Stomach smooth muscle (tissue), 2 donors: ENCODE results near the gene SAMD1.

Experiments
- H3K27ac ChIP-seq: one replicate; pipeline ENCODE4 v1.7.0; 2013; ENCODE audit warnings: mild to moderate bottlenecking, low read length, inconsistent platforms
- H3K27me3 ChIP-seq, 2 donors: one replicate each; pipeline ENCODE4 v1.7.0; 2013; ENCODE audit warnings: low read length in 2 of 2; ENCODE audit not compliant: insufficient read depth in 2 of 2, control insufficient read depth in 1 of 2
- H3K36me3 ChIP-seq, 2 donors: one replicate each; pipeline ENCODE4 v1.7.0; 2013; ENCODE audit warnings: low read length in 2 of 2; ENCODE audit not compliant: control insufficient read depth in 2 of 2, insufficient read depth in 2 of 2
- H3K4me1 ChIP-seq: one replicate; pipeline ENCODE4 v1.7.0; 2013; ENCODE audit warnings: low read length; ENCODE audit not compliant: control insufficient read depth, insufficient read depth
- H3K4me3 ChIP-seq, 2 donors: one replicate each; pipeline ENCODE4 v1.7.0; 2013; ENCODE audit warnings: low read length in 2 of 2
- H3K9ac ChIP-seq, 2 donors: one replicate each; pipeline ENCODE4 v1.7.0; 2013; ENCODE audit warnings: low read length in 2 of 2, mild to moderate bottlenecking in 1 of 2
- H3K9me3 ChIP-seq, 2 donors: one replicate each; pipeline ENCODE4 v1.7.0; 2013; ENCODE audit warnings: low read length in 2 of 2; ENCODE audit not compliant: control insufficient read depth in 2 of 2
- donor health status: healthy.
- donor health status: Pancreatic carcinoma.

The SAMD1 gene

DNA sequence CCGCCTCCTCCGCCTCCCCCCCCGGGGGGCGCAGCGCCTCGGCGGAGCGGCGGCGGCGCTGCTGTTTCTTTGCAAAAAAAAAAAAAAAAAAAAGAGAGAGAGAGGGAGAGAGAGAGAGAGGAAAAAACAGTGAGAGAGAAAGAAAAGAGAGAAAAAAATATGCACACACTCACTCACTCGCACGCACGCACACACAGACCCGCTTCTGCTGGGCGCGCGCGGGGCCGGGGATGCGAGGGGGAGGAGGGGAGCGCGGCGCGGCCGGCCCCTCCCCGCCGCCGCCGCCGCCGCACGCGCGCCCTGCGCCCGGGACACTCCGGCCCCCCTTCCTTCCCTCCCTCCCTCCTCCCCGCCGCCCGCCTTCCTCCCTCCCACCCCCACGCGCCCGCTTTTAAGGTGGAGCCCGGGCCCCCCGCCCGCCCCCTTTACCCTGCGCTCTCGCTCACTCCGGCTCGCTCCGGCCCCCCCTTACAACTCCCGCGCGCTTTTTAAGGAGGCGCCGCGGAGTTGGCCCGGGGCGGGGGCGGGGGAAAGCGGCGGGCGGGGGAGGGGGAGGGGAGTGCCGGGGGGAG is at the start of gene SAMD1:
TSS of gene SAMD1 (minus strand) at position 243 of the 572 bp plus-strand sequence.
- Histone ChIP-seq H3K4me1 (peaks cover 14% of the 10 kb centered on the region), H3K9ac (peak within 1 kb of the TSS; percentile 69 to 81), H3K4me3 (peak within 1 kb of the TSS; percentile 80 to 90), H3K36me3 (peaks cover 5 to 8% of the 10 kb centered on the region in 2 donors), H3K27ac (peak within 1 kb of the TSS; percentile 86), H3K27me3 (no peaks in the 10 kb centered on the region), H3K9me3 (peaks cover 2 to 6% of the 10 kb centered on the region in 2 donors)

DNA sequence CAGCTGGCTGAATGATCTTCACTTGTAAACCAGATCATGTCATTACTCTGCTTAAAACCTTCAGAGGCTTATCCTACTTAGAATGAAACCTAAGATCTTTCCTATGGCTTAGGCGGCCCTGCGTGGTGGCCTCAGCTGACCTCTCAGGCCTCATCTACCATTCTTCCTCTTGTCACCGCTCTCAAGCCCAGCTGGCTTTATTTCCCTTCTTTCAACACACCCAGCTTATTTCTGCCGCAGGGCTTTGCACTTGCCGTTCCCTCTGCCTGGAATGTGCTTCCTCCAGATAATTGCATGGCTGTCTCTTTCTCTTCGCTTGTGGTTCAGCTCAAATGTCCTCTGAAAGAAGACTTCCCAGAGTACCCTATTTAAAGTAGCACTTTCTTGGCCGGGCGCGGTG is 49.4 kb upstream of the SAMD1 start:
- Histone ChIP-seq H3K4me3 (no peak overlapping the region), H3K4me1 (peaks cover 26% of the 10 kb centered on the region), H3K27ac (no peak overlapping the region), H3K36me3 (no peaks in the 10 kb centered on the region), H3K9me3 (no peaks in the 10 kb centered on the region), H3K9ac (no peak overlapping the region), H3K27me3 (no peaks in the 10 kb centered on the region)

DNA sequence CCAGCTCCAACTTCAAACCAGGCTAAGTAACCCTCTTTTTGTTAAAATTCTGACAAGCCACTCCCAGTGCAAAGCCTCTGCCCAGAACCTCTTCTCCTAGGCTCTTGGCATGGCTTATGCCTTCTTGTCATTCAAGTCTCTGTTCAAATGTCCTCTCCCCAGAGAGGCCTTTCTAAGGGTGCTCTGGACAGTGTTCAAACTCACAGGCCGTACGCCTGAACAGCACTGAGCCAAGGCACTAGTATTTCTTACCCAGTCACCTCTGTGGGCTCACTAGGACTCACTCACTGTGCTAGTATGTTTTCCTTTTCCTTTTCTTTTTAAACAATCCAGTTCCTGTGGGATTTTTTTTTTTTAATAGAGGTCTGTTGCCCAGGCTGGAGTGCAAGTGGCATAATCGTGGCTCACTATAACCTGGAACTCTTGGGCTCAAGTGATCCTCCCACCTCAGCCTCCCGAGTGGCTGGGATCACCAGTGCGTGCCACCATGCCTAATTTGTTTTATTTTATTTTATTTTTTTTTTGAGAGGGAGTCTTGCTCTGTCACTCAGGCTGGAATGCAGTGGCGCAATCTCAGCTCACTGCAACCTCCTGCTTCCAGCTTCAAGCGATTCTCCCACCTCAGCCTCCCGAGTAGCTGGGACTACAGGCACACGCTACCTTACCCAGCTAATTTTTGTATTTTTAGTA is 48.2 kb upstream of the SAMD1 start:
- H3K4me1 ChIP-seq, result peaks cover 26% of the 10 kb centered on the region
- no peaks in the 10 kb centered on the region for H3K36me3 ChIP-seq
- H3K27ac ChIP-seq, result peak overlapping the region; percentile 73
- H3K9ac ChIP-seq, result peak overlapping the region; percentile 42 to 44
- H3K4me3 ChIP-seq, result peak overlapping the region in 1 of 2 donors; percentile 22
- H3K27me3 ChIP-seq, result no peaks in the 10 kb centered on the region
- H3K9me3 ChIP-seq, result no peaks in the 10 kb centered on the region

- Histone ChIP-seq H3K4me1 (peaks cover 26% of the 10 kb centered on the region), H3K9ac (peak within 1 kb of the TSS; percentile 72 to 76), H3K9me3 (no peaks in the 10 kb centered on the region), H3K4me3 (peak within 1 kb of the TSS; percentile 65 to 78), H3K27ac (peak within 1 kb of the TSS; percentile 87), H3K27me3 (no peaks in the 10 kb centered on the region), H3K36me3 (no peaks in the 10 kb centered on the region)
These were observed 46.1 kb upstream of the SAMD1 start, which contains the start of gene ASF1B for GRCh38 chr19:14136509-14137281. TSS of gene ASF1B (minus strand) at chr19:14136589. CDS start at chr19:14136456, 133 bp downstream.

DNA sequence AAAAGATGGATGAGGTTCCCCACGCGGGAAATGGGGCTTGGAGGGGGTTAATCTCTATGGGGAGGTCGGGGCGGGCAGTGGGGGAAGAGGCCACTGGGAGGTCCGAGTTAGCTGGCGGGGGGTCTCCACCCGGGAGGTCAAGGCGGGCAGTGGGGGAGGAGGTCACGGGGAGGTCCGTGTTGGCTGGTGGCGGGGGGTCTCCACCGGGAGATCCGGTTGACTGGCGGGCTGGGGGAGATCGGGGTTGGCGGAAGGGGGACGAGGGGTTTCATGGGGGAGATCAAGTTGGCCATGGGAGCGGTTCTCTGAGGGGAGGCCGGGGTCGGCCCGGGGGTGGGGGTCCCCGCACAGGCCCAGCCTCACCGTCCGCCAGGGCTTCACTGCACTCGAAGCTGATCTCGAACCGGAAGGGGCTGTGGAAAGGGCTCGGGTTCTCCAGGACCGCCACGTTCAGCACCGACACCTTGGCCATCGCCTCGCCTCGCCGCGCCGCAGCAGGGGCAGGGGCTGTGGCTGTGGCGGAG is 45.5 kb upstream of the SAMD1 start:
- no peaks in the 10 kb centered on the region for H3K36me3 ChIP-seq
- H3K27ac ChIP-seq, result peak overlapping the region; percentile 18
- H3K9ac ChIP-seq, result peak overlapping the region in 1 of 2 donors; percentile 22
- peak overlapping the region; percentile 65 to 77 for H3K4me3 ChIP-seq
- no peaks in the 10 kb centered on the region for H3K27me3 ChIP-seq
- peaks cover 26% of the 10 kb centered on the region for H3K4me1 ChIP-seq
- H3K9me3 ChIP-seq, result no peaks in the 10 kb centered on the region

GRCh38 chr19:14135355-14135754 is 44.8 kb upstream of the SAMD1 start:
- H3K27ac ChIP-seq, result no peak overlapping the region
- H3K4me1 ChIP-seq, result peaks cover 25% of the 10 kb centered on the region
- H3K36me3 ChIP-seq, result no peaks in the 10 kb centered on the region
- no peak overlapping the region for H3K4me3 ChIP-seq
- H3K9me3 ChIP-seq, result no peaks in the 10 kb centered on the region
- no peak overlapping the region for H3K9ac ChIP-seq
- no peaks in the 10 kb centered on the region for H3K27me3 ChIP-seq

DNA sequence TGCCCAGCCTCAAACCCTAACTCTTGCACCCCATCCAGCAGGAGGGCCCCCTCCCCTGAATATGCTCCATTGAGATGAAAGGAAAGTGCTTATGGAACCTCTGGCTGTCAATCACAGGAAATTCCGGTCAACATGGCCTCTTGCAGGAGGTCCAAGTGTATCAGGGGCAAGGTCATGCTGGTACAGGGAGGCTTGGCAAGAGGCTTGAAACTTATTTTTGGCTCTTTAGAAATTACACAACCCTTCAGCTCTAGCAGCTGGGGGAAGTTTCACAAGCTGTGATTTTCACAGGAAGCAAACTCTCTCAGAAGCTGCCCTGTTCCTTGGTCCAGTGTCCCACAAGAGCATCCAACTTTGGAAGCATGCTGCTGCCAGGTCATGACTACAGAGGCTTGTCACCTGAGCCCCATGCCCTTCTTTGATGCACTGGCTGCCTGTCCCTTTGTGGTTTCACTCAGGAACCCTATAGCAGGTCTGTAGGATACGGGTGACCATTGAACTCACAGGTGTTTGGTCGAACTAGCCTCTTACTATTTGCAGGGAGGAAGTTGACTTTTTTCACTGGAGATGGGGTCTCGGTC is 37.5 kb upstream of the SAMD1 start:
- H3K27me3 ChIP-seq, result no peaks in the 10 kb centered on the region
- H3K27ac ChIP-seq, result no peak overlapping the region
- no peaks in the 10 kb centered on the region for H3K9me3 ChIP-seq
- no peaks in the 10 kb centered on the region for H3K4me1 ChIP-seq
- no peaks in the 10 kb centered on the region for H3K36me3 ChIP-seq
- no peak overlapping the region for H3K9ac ChIP-seq
- H3K4me3 ChIP-seq, result no peak overlapping the region

GRCh38 chr19:14127176-14127575 is 36.6 kb upstream of the SAMD1 start:
- Histone ChIP-seq H3K9me3 (no peaks in the 10 kb centered on the region), H3K27me3 (no peaks in the 10 kb centered on the region), H3K9ac (no peak overlapping the region), H3K36me3 (no peaks in the 10 kb centered on the region), H3K4me1 (no peaks in the 10 kb centered on the region), H3K27ac (no peak overlapping the region), H3K4me3 (no peak overlapping the region)

- no peak overlapping the region for H3K9ac ChIP-seq
These were observed 32.4 kb upstream of the SAMD1 start for GRCh38 chr19:14122924-14123323.

GRCh38 chr19:14120497-14120780 is 29.9 kb upstream of the SAMD1 start:
- H3K27ac ChIP-seq, result peak overlapping the region; percentile 99
- no peaks in the 10 kb centered on the region for H3K27me3 ChIP-seq
- H3K4me1 ChIP-seq, result peaks cover 32% of the 10 kb centered on the region
- H3K9ac ChIP-seq, result no peak overlapping the region
- H3K4me3 ChIP-seq, result no peak overlapping the region
- no peaks in the 10 kb centered on the region for H3K9me3 ChIP-seq
- no peaks in the 10 kb centered on the region for H3K36me3 ChIP-seq

More at GRCh38 chr19:14122924-14123323, 32.4 kb upstream of the SAMD1 start:
- Histone ChIP-seq H3K36me3 (no peaks in the 10 kb centered on the region), H3K27me3 (no peaks in the 10 kb centered on the region), H3K27ac (no peak overlapping the region), H3K4me1 (peaks cover 16% of the 10 kb centered on the region), H3K9me3 (no peaks in the 10 kb centered on the region), H3K4me3 (no peak overlapping the region)
